ENCODE data around the gene MRPL36.

The MRPL36 gene

DNA sequence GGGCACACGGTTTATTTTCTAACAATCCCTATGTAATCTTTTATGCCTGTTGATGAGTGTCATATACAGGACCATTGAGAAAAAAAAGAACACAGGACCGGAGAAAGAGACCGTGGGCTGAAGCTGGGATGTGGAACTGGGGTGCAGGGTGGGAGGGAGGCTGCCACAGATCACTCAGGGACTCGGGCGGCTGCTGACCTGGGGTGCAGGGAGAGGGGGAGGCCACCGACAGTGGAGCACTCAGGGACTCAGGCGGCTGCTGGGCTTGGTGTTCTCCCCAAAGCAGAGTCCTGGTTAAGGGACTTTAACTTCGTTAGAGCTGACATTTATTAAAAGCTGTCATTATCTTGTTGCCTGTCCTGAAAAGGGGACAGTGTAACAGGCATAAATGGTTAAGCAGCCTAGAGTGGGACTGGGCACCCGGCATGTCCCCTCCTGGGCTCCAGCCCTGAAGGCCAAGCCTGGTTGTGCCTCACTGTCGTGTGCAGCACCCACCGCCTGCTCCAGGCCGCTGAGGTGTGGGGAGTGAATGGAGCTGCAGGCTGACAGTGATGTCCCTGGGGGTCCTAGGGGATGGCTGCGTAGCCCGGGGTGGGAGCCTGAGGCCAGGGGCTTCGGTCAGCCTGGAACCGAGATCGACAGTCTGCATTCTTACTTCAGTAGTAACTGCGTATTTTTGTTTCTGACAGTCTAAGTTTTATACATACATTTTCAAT lies 15.6 kb upstream of the MRPL36 start:
- Histone ChIP-seq H3K9ac (ENCODE audit: low read depth in 1 of 2, low read length in 2 of 2) (no peak overlapping the region), H3K36me3 (ENCODE audit: control insufficient read depth in 1 of 2, insufficient read depth in 2 of 2, low read length in 2 of 2) (peaks cover 56 to 88% of the 10 kb centered on the region in 2 donors)

DNA sequence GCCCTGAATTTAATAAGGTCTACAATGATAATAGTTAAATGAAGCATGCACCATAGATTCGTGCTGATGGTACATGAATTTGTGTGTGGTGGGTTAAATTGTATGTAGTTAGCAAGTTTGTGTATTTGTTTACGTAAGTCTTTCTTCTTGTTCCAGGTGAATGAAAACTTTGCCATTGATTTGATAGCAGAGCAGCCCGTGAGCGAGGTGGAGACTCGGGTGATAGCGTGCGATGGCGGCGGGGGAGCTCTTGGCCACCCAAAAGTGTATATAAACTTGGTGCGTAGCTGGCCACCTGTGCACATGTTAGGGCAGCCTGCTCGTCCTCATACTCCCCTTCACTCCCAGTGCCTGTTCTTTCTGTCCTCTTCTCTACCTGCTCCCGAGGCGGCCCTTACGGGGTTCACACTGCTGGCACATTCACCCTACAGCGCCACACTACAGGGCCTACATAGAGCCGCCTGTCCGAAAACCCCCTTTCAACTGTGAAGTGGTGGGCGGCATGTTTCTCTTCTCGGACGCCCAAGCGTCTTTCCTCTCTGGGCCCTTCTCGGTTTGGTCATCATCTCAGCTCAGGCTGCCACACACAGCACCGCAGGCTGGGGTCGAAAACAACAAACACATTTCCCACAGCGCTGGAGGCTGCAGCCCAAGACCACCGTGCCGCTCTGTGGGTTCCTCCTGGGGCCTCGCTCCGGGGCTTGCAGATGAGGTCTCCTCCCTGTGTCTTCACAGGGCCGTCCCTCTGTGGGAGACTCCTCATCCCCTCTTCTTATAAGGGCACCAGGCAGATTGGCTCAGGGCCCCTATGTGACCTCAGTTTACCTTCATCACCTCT lies 14.8 kb upstream of the MRPL36 start:
- no peak overlapping the region for H3K9ac ChIP-seq (ENCODE audit: low read depth in 1 of 2, low read length in 2 of 2)
- H3K9me3 ChIP-seq (ENCODE audit: control insufficient read depth in 1 of 2, low read length in 2 of 2): no peaks in the 10 kb centered on the region
- no peaks in the 10 kb centered on the region for H3K4me1 ChIP-seq (ENCODE audit: control insufficient read depth in 1 of 2, insufficient read depth in 2 of 2, low read length in 2 of 2)
- H3K27me3 ChIP-seq (ENCODE audit: control insufficient read depth in 1 of 2, insufficient read depth in 2 of 2, low read length in 2 of 2): no peaks in the 10 kb centered on the region
- H3K4me3 ChIP-seq (ENCODE audit: low read depth in 1 of 2, low read length in 2 of 2): no peak overlapping the region
- H3K36me3 ChIP-seq (ENCODE audit: control insufficient read depth in 1 of 2, insufficient read depth in 2 of 2, low read length in 2 of 2): peaks cover 64 to 88% of the 10 kb centered on the region in 2 donors
- no peak overlapping the region for H3K27ac ChIP-seq (ENCODE audit: low read depth, low read length)

More for the DNA sequence above, 15.6 kb upstream of the MRPL36 start:
- Histone ChIP-seq H3K9me3 (ENCODE audit: control insufficient read depth in 1 of 2, low read length in 2 of 2) (no peaks in the 10 kb centered on the region), H3K4me1 (ENCODE audit: control insufficient read depth in 1 of 2, insufficient read depth in 2 of 2, low read length in 2 of 2) (no peaks in the 10 kb centered on the region), H3K4me3 (ENCODE audit: low read depth in 1 of 2, low read length in 2 of 2) (no peak overlapping the region), H3K27me3 (ENCODE audit: control insufficient read depth in 1 of 2, insufficient read depth in 2 of 2, low read length in 2 of 2) (no peaks in the 10 kb centered on the region), H3K27ac (ENCODE audit: low read depth, low read length) (no peak overlapping the region)

DNA sequence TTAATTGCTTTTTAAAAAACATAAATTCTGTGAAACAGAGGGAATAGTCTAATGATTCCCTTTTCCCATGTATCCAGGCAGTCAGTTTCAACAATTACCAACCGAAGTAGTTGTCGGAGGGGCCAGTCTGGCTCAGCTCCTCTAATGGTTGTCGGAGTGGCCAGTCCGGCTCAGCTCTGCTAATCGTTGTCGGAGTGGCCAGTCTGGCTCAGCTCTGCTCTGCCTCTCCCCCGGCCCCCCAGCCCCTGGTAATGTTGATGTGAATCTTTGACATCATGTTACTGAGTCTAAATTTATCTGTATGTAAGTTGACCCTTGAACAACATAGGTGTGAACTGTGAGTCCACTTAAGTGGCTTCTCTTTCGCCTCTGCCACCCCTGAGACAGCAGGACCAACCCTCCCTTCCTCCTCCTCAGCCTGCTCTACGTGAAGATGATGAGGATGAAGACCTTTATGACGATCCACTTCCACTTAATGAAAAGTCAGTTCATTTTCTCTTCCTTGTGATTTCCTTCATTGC lies 11.0 kb upstream of the MRPL36 start:
- Histone ChIP-seq H3K27me3 (ENCODE audit: control insufficient read depth in 1 of 2, insufficient read depth in 2 of 2, low read length in 2 of 2) (no peaks in the 10 kb centered on the region), H3K9me3 (ENCODE audit: control insufficient read depth in 1 of 2, low read length in 2 of 2) (no peaks in the 10 kb centered on the region), H3K4me1 (ENCODE audit: control insufficient read depth in 1 of 2, insufficient read depth in 2 of 2, low read length in 2 of 2) (no peaks in the 10 kb centered on the region), H3K27ac (ENCODE audit: low read depth, low read length) (no peak overlapping the region), H3K36me3 (ENCODE audit: control insufficient read depth in 1 of 2, insufficient read depth in 2 of 2, low read length in 2 of 2) (peaks cover 70 to 81% of the 10 kb centered on the region in 2 donors), H3K4me3 (ENCODE audit: low read depth in 1 of 2, low read length in 2 of 2) (no peak overlapping the region), H3K9ac (ENCODE audit: low read depth in 1 of 2, low read length in 2 of 2) (no peak overlapping the region)

DNA sequence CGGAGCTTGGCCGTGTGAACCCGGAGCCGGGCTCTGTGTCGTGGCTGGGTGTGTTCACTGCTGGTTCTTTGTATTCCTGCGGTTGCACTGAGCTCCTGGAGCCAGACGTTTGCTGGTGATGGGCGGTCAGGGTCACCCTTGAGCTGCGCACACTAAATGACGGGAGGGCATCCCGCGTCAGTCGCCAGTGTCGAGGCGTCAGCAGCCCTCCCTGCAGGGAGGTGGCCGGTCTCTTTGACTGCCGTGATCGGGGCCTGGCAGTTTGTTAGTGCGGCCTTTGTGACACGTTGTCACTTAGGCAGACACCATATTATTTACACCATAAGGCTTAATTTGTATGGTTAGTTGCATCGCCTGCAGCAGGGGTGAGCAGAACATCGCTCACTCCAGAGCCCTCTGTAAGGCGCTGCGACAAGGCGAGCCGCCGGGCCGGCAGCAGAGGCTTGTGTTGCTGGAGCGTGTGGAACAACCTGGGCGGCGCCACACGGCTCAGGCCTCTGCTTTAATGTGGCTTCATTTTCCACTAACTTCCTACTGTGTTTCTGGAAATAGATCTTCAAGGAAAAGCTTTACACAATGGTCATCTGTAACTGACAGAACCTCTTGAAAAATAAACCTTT lies 9.9 kb upstream of the MRPL36 start:
- no peaks in the 10 kb centered on the region for H3K4me1 ChIP-seq (ENCODE audit: control insufficient read depth in 1 of 2, insufficient read depth in 2 of 2, low read length in 2 of 2)
- no peaks in the 10 kb centered on the region for H3K27me3 ChIP-seq (ENCODE audit: control insufficient read depth in 1 of 2, insufficient read depth in 2 of 2, low read length in 2 of 2)
- no peak overlapping the region for H3K27ac ChIP-seq (ENCODE audit: low read depth, low read length)
- H3K9me3 ChIP-seq (ENCODE audit: control insufficient read depth in 1 of 2, low read length in 2 of 2): no peaks in the 10 kb centered on the region
- peaks cover 69 to 82% of the 10 kb centered on the region in 2 donors for H3K36me3 ChIP-seq (ENCODE audit: control insufficient read depth in 1 of 2, insufficient read depth in 2 of 2, low read length in 2 of 2)
- H3K9ac ChIP-seq (ENCODE audit: low read depth in 1 of 2, low read length in 2 of 2): no peak overlapping the region
- H3K4me3 ChIP-seq (ENCODE audit: low read depth in 1 of 2, low read length in 2 of 2): no peak overlapping the region

DNA sequence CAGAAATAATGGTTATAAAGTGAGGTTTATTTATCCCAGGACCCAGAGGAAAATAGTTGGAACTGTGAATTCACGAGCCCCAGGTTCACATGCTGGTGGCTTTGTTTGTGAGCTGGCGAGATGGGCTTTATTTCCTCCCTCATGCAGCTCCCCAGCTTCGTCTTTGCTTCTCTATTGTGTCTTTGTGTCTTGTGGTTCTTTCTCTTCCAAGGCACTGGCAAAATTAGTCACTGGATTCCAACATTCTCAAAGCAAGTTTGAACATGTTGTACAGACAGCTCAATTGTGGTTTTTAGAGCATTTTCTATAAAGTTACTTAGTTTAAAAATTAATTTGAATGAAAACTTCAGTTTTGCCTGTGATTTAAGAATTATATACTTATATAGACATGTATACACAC lies 8.8 kb upstream of the MRPL36 start:
- Histone ChIP-seq H3K9me3 (ENCODE audit: control insufficient read depth in 1 of 2, low read length in 2 of 2) (no peaks in the 10 kb centered on the region), H3K4me1 (ENCODE audit: control insufficient read depth in 1 of 2, insufficient read depth in 2 of 2, low read length in 2 of 2) (no peaks in the 10 kb centered on the region), H3K27ac (ENCODE audit: low read depth, low read length) (no peak overlapping the region), H3K27me3 (ENCODE audit: control insufficient read depth in 1 of 2, insufficient read depth in 2 of 2, low read length in 2 of 2) (no peaks in the 10 kb centered on the region), H3K36me3 (ENCODE audit: control insufficient read depth in 1 of 2, insufficient read depth in 2 of 2, low read length in 2 of 2) (peaks cover 65 to 81% of the 10 kb centered on the region in 2 donors), H3K4me3 (ENCODE audit: low read depth in 1 of 2, low read length in 2 of 2) (no peak overlapping the region), H3K9ac (ENCODE audit: low read depth in 1 of 2, low read length in 2 of 2) (no peak overlapping the region)

DNA sequence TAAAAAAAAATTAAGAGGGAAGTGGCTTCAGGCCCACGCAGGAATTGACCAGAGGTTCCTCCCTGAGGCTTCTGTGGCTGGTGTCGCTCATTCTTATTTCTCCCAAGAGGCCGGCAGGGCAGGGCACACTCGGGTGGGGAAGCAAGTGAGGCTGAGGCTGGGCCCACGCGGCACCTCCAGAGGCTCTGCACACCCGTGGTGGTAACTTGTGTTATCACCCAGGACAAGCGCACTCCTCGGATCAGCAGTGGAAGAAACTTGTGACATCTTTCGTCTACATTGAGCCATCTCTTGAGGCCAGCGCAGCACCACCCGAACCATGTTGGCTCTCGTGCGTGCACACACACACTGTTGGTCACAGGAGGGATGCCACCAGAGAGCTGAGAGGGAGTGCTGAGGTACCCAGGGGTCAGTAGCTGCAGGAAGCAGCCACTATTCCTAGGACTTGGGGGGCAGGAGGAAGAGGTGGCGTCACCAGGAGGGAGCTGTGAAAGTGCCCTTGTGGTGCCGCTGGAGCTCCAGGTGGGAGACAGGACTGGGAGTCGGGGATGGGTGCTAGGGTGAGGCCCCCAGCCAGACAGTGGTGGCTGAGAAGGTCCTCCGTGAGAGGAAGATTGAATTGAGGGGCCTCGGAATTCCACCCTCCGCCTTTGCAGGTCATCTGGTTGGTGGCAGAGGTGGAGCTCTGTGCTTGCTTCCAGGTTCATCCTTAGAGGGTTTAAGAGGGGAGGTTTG lies 8.0 kb upstream of the MRPL36 start:
- Histone ChIP-seq H3K4me3 (ENCODE audit: low read depth in 1 of 2, low read length in 2 of 2) (no peak overlapping the region), H3K36me3 (ENCODE audit: control insufficient read depth in 1 of 2, insufficient read depth in 2 of 2, low read length in 2 of 2) (peaks cover 63 to 81% of the 10 kb centered on the region in 2 donors), H3K4me1 (ENCODE audit: control insufficient read depth in 1 of 2, insufficient read depth in 2 of 2, low read length in 2 of 2) (peaks cover 0 to 2% of the 10 kb centered on the region in 2 donors), H3K9ac (ENCODE audit: low read depth in 1 of 2, low read length in 2 of 2) (no peak overlapping the region), H3K9me3 (ENCODE audit: control insufficient read depth in 1 of 2, low read length in 2 of 2) (no peaks in the 10 kb centered on the region), H3K27ac (ENCODE audit: low read depth, low read length) (no peak overlapping the region), H3K27me3 (ENCODE audit: control insufficient read depth in 1 of 2, insufficient read depth in 2 of 2, low read length in 2 of 2) (no peaks in the 10 kb centered on the region)

DNA sequence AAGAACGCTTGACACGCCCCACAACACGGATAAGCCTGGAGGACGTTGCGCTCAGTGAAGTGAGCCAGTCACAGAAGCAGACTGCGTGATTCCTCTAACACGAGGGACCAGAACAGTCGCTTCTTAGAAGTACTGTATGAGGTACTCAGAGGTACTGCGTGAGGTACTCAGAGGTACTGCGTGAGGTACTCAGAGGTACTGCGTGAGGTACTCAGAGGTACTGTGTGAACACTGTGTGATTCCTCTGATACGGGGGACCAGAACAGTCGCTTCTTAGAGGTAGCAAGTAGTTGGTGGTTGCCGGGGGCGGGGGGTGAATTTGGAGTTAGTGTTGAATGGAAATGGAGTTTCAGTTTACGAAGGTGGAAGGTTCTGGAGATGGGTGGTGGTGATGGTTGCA lies 7.3 kb upstream of the MRPL36 start:
- H3K9me3 ChIP-seq (ENCODE audit: control insufficient read depth in 1 of 2, low read length in 2 of 2): no peaks in the 10 kb centered on the region
- H3K27me3 ChIP-seq (ENCODE audit: control insufficient read depth in 1 of 2, insufficient read depth in 2 of 2, low read length in 2 of 2): no peaks in the 10 kb centered on the region
- no peak overlapping the region for H3K4me3 ChIP-seq (ENCODE audit: low read depth in 1 of 2, low read length in 2 of 2)
- H3K27ac ChIP-seq (ENCODE audit: low read depth, low read length): no peak overlapping the region
- H3K4me1 ChIP-seq (ENCODE audit: control insufficient read depth in 1 of 2, insufficient read depth in 2 of 2, low read length in 2 of 2): peaks cover 4 to 6% of the 10 kb centered on the region in 2 donors
- no peak overlapping the region for H3K9ac ChIP-seq (ENCODE audit: low read depth in 1 of 2, low read length in 2 of 2)
- peaks cover 63 to 80% of the 10 kb centered on the region in 2 donors for H3K36me3 ChIP-seq (ENCODE audit: control insufficient read depth in 1 of 2, insufficient read depth in 2 of 2, low read length in 2 of 2)

DNA sequence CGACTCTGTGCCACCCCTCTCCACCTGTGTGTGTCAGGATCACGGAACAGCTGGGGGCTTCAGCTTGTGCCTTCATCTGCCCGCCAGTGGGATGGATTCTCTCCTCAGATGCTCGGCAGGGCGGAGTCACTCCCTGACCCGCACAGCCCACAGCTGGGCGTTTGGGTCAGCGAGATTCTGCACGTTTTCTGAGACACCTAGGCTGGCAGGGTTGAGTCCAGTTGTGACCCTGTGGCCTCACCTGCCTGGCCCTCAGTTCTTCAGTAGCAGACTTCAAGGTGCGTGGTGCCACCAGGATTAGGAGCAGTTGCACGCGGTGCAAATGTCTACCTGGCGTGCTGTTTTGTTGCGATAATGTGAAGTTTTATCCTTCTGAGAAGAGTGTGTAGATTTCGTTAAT lies 6.6 kb upstream of the MRPL36 start:
- Histone ChIP-seq H3K9ac (ENCODE audit: low read depth in 1 of 2, low read length in 2 of 2) (no peak overlapping the region), H3K9me3 (ENCODE audit: control insufficient read depth in 1 of 2, low read length in 2 of 2) (no peaks in the 10 kb centered on the region), H3K36me3 (ENCODE audit: control insufficient read depth in 1 of 2, insufficient read depth in 2 of 2, low read length in 2 of 2) (peaks cover 63 to 74% of the 10 kb centered on the region in 2 donors), H3K4me1 (ENCODE audit: control insufficient read depth in 1 of 2, insufficient read depth in 2 of 2, low read length in 2 of 2) (peaks cover 7 to 8% of the 10 kb centered on the region in 2 donors), H3K27ac (ENCODE audit: low read depth, low read length) (no peak overlapping the region), H3K27me3 (ENCODE audit: control insufficient read depth in 1 of 2, insufficient read depth in 2 of 2, low read length in 2 of 2) (no peaks in the 10 kb centered on the region), H3K4me3 (ENCODE audit: low read depth in 1 of 2, low read length in 2 of 2) (no peak overlapping the region)

DNA sequence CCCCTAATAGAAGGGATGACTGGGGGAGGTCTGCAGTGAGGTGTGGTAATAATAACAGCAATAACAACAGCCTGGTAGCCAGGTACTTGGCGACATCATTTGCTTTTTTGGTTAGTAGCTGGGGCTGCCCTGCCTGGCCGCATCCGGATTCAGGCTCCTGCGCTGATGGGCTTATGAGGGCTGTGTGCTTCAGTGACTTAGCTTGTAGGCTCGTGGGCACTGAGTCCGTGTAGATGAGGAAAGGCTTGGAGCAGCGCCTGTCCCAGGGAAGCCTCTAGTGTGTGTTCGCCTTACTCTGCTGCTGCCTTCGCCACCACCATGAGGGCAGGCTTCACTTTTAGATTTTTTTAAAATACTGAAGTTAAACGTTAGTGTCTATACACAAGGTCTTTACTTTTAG lies 6.1 kb upstream of the MRPL36 start:
- Histone ChIP-seq H3K27me3 (ENCODE audit: control insufficient read depth in 1 of 2, insufficient read depth in 2 of 2, low read length in 2 of 2) (no peaks in the 10 kb centered on the region), H3K36me3 (ENCODE audit: control insufficient read depth in 1 of 2, insufficient read depth in 2 of 2, low read length in 2 of 2) (peaks cover 59 to 72% of the 10 kb centered on the region in 2 donors), H3K4me1 (ENCODE audit: control insufficient read depth in 1 of 2, insufficient read depth in 2 of 2, low read length in 2 of 2) (peaks cover 9 to 10% of the 10 kb centered on the region in 2 donors), H3K27ac (ENCODE audit: low read depth, low read length) (no peak overlapping the region), H3K4me3 (ENCODE audit: low read depth in 1 of 2, low read length in 2 of 2) (no peak overlapping the region), H3K9ac (ENCODE audit: low read depth in 1 of 2, low read length in 2 of 2) (no peak overlapping the region), H3K9me3 (ENCODE audit: control insufficient read depth in 1 of 2, low read length in 2 of 2) (no peaks in the 10 kb centered on the region)

Data from duodenal mucosa (tissue), 2 donors.